ENCODE results near the gene DYNLL1.
"Not testable (repeated sequence)": the region's sequence is repeated elsewhere in the genome, so short reads cannot be mapped to it uniquely, and the experiment has no call there.

DYNLL1 gene

GRCh38 chr12:120475643-120476042 is 20.3 kb upstream of the DYNLL1 start:
- DNase-seq: no peak

- no peak for DNase-seq
Observed at GRCh38 chr12:120479458-120479857, 16.5 kb upstream of the DYNLL1 start.

GRCh38 chr12:120480211-120480610 is 15.7 kb upstream of the DYNLL1 start:
- DNase-seq: no peak

GRCh38 chr12:120481022-120481767 is 14.7 kb upstream of the DYNLL1 start:
- no peak for DNase-seq

- no peak for DNase-seq
Observed at GRCh38 chr12:120483621-120484020, 12.3 kb upstream of the DYNLL1 start.

GRCh38 chr12:120485961-120486881 is 9.7 kb upstream of the DYNLL1 start:
- DNase-seq: no peak

- DNase-seq: not testable (repeated sequence)
Observed at GRCh38 chr12:120487552-120487951, 8.4 kb upstream of the DYNLL1 start.

GRCh38 chr12:120488057-120488640 is 7.8 kb upstream of the DYNLL1 start:
- DNase-seq: no peak

GRCh38 chr12:120489018-120489417 is 6.9 kb upstream of the DYNLL1 start:
- no peak for DNase-seq

- DNase-seq: no peak
Observed at GRCh38 chr12:120490325-120490724, 5.6 kb upstream of the DYNLL1 start.

GRCh38 chr12:120490833-120491512 is 4.9 kb upstream of the DYNLL1 start:
- DNase-seq: no peak

GRCh38 chr12:120495186-120495730 is 655 bp upstream of the DYNLL1 start:
- no peak for DNase-seq

- DNase-seq: peak; percentile 38
Observed at GRCh38 chr12:120496413-120497340, 764 bp downstream of the DYNLL1 start.

GRCh38 chr12:120497524-120498150 is 1.7 kb downstream of the DYNLL1 start:
- no peak for DNase-seq

- no peak for DNase-seq
Observed at GRCh38 chr12:120498870-120499515, 3.1 kb downstream of the DYNLL1 start.

- DNase-seq: no peak
Observed at GRCh38 chr12:120500581-120500980, 4.7 kb downstream of the DYNLL1 start.

GRCh38 chr12:120504587-120504986 is 8.7 kb downstream of the DYNLL1 start:
- DNase-seq: no peak

GRCh38 chr12:120508537-120508936 is 12.6 kb downstream of the DYNLL1 start:
- DNase-seq: no peak

- no peak for DNase-seq
Observed at GRCh38 chr12:120514002-120514401, 18.1 kb downstream of the DYNLL1 start.

- DNase-seq: no peak
Observed at GRCh38 chr12:120515496-120515895, 19.6 kb downstream of the DYNLL1 start.
